ENCODE measurements around the gene CITED4.
A peak's percentile ranks its signal among the peaks of the same experiment; 100 is the strongest.

CITED4 gene

DNA sequence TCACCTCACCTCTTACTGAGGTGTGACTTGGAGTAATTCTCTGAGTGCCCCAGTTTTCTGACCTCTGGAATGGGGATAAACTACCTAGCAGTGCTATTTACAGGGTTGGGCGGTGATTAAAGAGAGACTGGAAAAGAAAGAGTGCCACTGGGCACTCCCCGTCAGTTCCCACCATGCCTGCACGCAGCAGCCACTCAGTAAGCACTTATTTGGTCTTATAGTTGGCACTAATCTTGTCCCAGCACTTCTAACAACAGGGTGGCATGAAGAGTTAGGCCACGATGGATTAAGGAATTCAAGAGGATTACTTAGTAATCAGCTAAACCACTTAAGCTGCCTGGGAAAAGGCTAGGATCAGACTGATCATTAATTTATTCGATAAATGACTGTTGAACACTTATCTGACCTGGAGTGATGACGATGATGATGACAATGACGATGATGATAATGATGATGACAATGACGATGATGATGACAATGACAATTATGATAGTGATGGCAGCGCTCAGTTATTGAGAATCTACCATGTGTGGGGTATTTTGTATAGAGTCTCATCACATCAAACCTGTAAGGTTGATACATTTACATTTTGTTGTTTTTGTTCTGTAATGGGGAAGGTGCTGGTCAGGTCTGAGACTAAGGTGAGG lies 5.4 kb downstream of the CITED4 start:
- TF ChIP-seq, protein P1, sequence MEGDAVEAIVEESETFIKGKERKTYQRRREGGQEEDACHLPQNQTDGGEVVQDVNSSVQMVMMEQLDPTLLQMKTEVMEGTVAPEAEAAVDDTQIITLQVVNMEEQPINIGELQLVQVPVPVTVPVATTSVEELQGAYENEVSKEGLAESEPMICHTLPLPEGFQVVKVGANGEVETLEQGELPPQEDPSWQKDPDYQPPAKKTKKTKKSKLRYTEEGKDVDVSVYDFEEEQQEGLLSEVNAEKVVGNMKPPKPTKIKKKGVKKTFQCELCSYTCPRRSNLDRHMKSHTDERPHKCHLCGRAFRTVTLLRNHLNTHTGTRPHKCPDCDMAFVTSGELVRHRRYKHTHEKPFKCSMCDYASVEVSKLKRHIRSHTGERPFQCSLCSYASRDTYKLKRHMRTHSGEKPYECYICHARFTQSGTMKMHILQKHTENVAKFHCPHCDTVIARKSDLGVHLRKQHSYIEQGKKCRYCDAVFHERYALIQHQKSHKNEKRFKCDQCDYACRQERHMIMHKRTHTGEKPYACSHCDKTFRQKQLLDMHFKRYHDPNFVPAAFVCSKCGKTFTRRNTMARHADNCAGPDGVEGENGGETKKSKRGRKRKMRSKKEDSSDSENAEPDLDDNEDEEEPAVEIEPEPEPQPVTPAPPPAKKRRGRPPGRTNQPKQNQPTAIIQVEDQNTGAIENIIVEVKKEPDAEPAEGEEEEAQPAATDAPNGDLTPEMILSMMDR (IDR thresholded peaks at IDR 0.05; ENCODE audit: low read depth, low read length, missing control alignments) = no peak
- H3K4me3 ChIP-seq (replicated peaks; ENCODE audit: low read depth, low read length) = no peak overlapping the region
- DNase-seq (ENCODE audit: extremely low read depth, low read depth) = no peak

DNA sequence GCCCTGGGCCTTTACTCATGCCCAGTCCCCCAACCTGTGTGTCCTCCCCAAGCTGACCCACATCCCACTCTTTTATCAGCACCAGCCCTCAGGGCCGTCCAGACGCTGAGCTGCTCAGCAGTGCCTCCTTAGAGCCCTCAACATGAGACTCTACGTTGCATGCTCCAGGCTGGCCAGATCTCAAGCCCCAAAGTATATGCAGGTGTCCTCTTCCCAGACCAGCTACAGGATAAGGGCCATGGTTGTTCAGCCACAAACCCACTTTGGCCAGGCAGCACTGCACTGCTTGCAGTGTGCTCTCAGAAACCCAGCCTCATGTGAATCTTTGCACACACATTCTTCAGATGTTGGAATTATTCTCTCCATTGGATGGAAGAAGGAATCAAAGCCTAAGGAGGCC lies 6.0 kb downstream of the CITED4 start:
- DNase-seq (ENCODE audit: extremely low read depth, low read depth) = no peak
- H3K4me3 ChIP-seq (replicated peaks; ENCODE audit: low read depth, low read length) = no peak overlapping the region
- TF ChIP-seq, protein P1 (IDR thresholded peaks at IDR 0.05; ENCODE audit: low read depth, low read length, missing control alignments) = no peak

DNA sequence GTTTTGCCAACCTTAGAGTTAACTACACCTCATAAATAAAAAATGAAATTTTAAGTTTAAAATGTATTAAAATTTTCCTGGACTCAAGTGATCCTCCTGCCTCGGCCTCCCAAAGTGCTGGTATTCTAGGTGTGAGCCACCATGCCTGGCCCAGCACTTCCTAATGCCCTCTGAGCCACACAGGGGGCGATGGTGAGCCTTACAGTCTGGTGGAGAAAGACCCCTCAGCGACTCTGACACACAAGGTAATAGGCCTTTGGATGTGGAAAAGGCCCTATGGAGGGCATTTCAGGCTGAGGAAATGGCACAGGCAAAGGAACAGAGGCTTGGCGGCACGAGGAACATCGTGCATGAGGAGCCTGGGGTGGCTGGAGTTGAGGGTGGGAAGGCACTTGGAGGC lies 6.7 kb downstream of the CITED4 start:
- DNase-seq (ENCODE audit: extremely low read depth, low read depth) = no peak
- H3K4me3 ChIP-seq (replicated peaks; ENCODE audit: low read depth, low read length) = no peak overlapping the region
- TF ChIP-seq, protein P1 (IDR thresholded peaks at IDR 0.05; ENCODE audit: low read depth, low read length, missing control alignments) = peak; percentile 44

DNA sequence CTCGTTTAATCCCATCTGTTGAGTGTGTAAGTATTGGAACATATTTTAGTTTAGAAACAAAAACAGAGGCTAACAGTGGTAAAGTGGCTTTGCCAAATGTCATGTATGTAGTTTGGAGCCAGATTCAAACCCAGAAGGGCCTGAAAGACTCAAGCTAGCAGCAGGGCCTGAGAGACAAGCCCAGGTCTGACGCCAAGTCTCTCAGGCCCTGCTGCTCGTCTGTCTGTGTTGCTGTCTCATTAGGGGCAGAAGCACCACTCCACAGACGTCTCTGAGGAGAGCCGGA lies 8.3 kb downstream of the CITED4 start:
- TF ChIP-seq, protein P1 (IDR thresholded peaks at IDR 0.05; ENCODE audit: low read depth, low read length, missing control alignments) = no peak
- DNase-seq (ENCODE audit: extremely low read depth, low read depth) = no peak
- H3K4me3 ChIP-seq (replicated peaks; ENCODE audit: low read depth, low read length) = no peak overlapping the region

DNA sequence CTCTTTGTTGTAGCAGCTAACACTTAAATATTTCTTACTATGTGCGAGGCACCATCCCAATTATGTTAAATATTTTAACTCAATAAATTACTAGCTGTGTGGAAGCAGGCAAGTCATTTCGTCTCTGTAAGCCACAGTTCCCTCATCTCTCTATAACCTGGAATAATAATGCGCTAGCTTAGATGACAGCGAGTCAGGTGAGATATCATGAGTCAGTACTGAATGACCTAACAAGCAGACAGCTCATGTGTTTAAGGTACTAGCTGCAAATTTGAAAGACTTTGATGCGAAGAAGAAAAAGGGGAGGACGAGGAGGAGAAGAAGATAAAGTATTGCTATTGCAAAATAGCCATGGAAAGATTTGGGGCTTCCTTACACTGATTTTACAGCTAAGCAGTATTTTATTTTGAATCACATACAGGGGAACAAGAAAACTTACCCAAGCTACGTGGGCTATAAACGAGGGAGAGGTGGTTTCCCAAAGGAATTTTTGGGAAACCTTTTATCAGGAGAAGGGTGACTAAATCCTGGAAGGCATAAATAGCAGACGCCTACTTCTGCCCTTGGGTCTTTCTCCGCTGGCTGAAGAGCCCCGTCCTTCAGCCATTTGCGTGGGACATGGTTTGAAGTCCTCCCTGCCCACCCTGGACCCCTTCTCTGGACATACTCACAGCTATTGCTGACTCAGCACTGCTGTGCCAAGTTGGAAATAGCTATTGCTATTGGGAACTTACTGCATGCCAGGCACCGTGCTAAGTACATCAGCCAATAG lies 8.9 kb downstream of the CITED4 start:
- TF ChIP-seq, protein P1 (IDR thresholded peaks at IDR 0.05; ENCODE audit: low read depth, low read length, missing control alignments) = no peak
- DNase-seq (ENCODE audit: extremely low read depth, low read depth) = no peak
- H3K4me3 ChIP-seq (replicated peaks; ENCODE audit: low read depth, low read length) = no peak overlapping the region

DNA sequence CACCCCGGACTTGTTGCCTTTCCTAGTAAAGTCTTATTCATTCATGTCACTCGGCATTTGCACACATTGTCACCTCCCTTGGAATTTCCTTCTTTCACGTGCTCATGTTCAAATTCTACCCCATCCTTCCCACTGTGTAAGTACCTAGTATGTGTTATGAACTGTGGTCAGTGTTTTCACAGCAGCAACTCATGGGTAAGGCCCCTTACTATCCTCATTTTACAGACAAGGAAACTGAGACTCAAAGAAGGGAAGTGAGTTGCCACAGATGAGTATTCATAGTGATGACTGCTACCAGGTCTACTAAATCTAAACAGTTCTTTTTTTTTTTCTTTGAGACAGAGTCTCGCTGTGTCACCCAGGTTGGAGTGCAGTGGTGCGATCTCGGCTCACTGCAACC lies 10.5 kb downstream of the CITED4 start:
- TF ChIP-seq, protein P1 (IDR thresholded peaks at IDR 0.05; ENCODE audit: low read depth, low read length, missing control alignments) = no peak
- H3K4me3 ChIP-seq (replicated peaks; ENCODE audit: low read depth, low read length) = no peak overlapping the region
- DNase-seq (ENCODE audit: extremely low read depth, low read depth) = no peak
